ENCODE results near the gene ROR2. TPM values are rescaled to one million over a fixed set of nuclear protein-coding genes. Genes with fewer than 3 reads are reported as not detected.

ROR2 gene
- total RNA-seq, 1 donor, result not detected

GRCh38 chr9:91825422-91825821 lies 124.6 kb downstream of the ROR2 start:
- no peaks in the 10 kb centered on the region for H3K9me3 ChIP-seq (ENCODE audit: low read depth, low read length)
- no peaks in the 10 kb centered on the region for H3K27me3 ChIP-seq (ENCODE audit: insufficient read depth, low read length)
- H3K4me3 ChIP-seq (ENCODE audit: low read length), result no peak overlapping the region
- H3K4me1 ChIP-seq (ENCODE audit: insufficient read depth, low read length), result no peaks in the 10 kb centered on the region

- Histone ChIP-seq H3K4me1 (ENCODE audit: insufficient read depth, low read length) (no peaks in the 10 kb centered on the region), H3K27me3 (ENCODE audit: insufficient read depth, low read length) (no peaks in the 10 kb centered on the region), H3K4me3 (ENCODE audit: low read length) (no peak overlapping the region), H3K9me3 (ENCODE audit: low read depth, low read length) (no peaks in the 10 kb centered on the region)
Observed at GRCh38 chr9:91824601-91825305, 125.3 kb downstream of the ROR2 start.

- H3K4me3 ChIP-seq (ENCODE audit: low read length), result no peak overlapping the region
- H3K4me1 ChIP-seq (ENCODE audit: insufficient read depth, low read length), result no peaks in the 10 kb centered on the region
- no peaks in the 10 kb centered on the region for H3K9me3 ChIP-seq (ENCODE audit: low read depth, low read length)
Observed at GRCh38 chr9:91824151-91824550, 125.9 kb downstream of the ROR2 start.

GRCh38 chr9:91820949-91821880 lies 128.8 kb downstream of the ROR2 start:
- H3K27me3 ChIP-seq (ENCODE audit: insufficient read depth, low read length), result no peaks in the 10 kb centered on the region
- no peaks in the 10 kb centered on the region for H3K4me1 ChIP-seq (ENCODE audit: insufficient read depth, low read length)
- no peak overlapping the region for H3K4me3 ChIP-seq (ENCODE audit: low read length)

More at GRCh38 chr9:91824151-91824550, 125.9 kb downstream of the ROR2 start:
- H3K27me3 ChIP-seq (ENCODE audit: insufficient read depth, low read length), result no peaks in the 10 kb centered on the region

GRCh38 chr9:91820126-91820750 lies 129.8 kb downstream of the ROR2 start:
- Histone ChIP-seq H3K4me3 (ENCODE audit: low read length) (no peak overlapping the region), H3K4me1 (ENCODE audit: insufficient read depth, low read length) (no peaks in the 10 kb centered on the region), H3K27me3 (ENCODE audit: insufficient read depth, low read length) (no peaks in the 10 kb centered on the region), H3K9me3 (ENCODE audit: low read depth, low read length) (no peaks in the 10 kb centered on the region)

More at GRCh38 chr9:91820949-91821880, 128.8 kb downstream of the ROR2 start:
- H3K9me3 ChIP-seq (ENCODE audit: low read depth, low read length), result no peaks in the 10 kb centered on the region

GRCh38 chr9:91818647-91819403 lies 131.2 kb downstream of the ROR2 start:
- no peak overlapping the region for H3K4me3 ChIP-seq (ENCODE audit: low read length)
- no peaks in the 10 kb centered on the region for H3K4me1 ChIP-seq (ENCODE audit: insufficient read depth, low read length)
- no peaks in the 10 kb centered on the region for H3K9me3 ChIP-seq (ENCODE audit: low read depth, low read length)
- no peaks in the 10 kb centered on the region for H3K27me3 ChIP-seq (ENCODE audit: insufficient read depth, low read length)

GRCh38 chr9:91818225-91818585 lies 131.8 kb downstream of the ROR2 start:
- no peak overlapping the region for H3K4me3 ChIP-seq (ENCODE audit: low read length)
- no peaks in the 10 kb centered on the region for H3K4me1 ChIP-seq (ENCODE audit: insufficient read depth, low read length)
- H3K9me3 ChIP-seq (ENCODE audit: low read depth, low read length), result no peaks in the 10 kb centered on the region
- H3K27me3 ChIP-seq (ENCODE audit: insufficient read depth, low read length), result no peaks in the 10 kb centered on the region

- H3K4me3 ChIP-seq (ENCODE audit: low read length), result no peak overlapping the region
- H3K9me3 ChIP-seq (ENCODE audit: low read depth, low read length), result no peaks in the 10 kb centered on the region
- no peaks in the 10 kb centered on the region for H3K4me1 ChIP-seq (ENCODE audit: insufficient read depth, low read length)
- H3K27me3 ChIP-seq (ENCODE audit: insufficient read depth, low read length), result no peaks in the 10 kb centered on the region
Observed at GRCh38 chr9:91817493-91818224, 132.4 kb downstream of the ROR2 start.

GRCh38 chr9:91817106-91817492 lies 132.9 kb downstream of the ROR2 start:
- H3K4me3 ChIP-seq (ENCODE audit: low read length), result no peak overlapping the region
- no peaks in the 10 kb centered on the region for H3K9me3 ChIP-seq (ENCODE audit: low read depth, low read length)
- H3K27me3 ChIP-seq (ENCODE audit: insufficient read depth, low read length), result no peaks in the 10 kb centered on the region
- no peaks in the 10 kb centered on the region for H3K4me1 ChIP-seq (ENCODE audit: insufficient read depth, low read length)

- no peak overlapping the region for H3K4me3 ChIP-seq (ENCODE audit: low read length)
- H3K9me3 ChIP-seq (ENCODE audit: low read depth, low read length), result no peaks in the 10 kb centered on the region
- no peaks in the 10 kb centered on the region for H3K4me1 ChIP-seq (ENCODE audit: insufficient read depth, low read length)
- H3K27me3 ChIP-seq (ENCODE audit: insufficient read depth, low read length), result no peaks in the 10 kb centered on the region
Observed at GRCh38 chr9:91816356-91816755, 133.7 kb downstream of the ROR2 start.

GRCh38 chr9:91815896-91816295 lies 134.1 kb downstream of the ROR2 start:
- no peaks in the 10 kb centered on the region for H3K9me3 ChIP-seq (ENCODE audit: low read depth, low read length)
- no peaks in the 10 kb centered on the region for H3K27me3 ChIP-seq (ENCODE audit: insufficient read depth, low read length)
- no peak overlapping the region for H3K4me3 ChIP-seq (ENCODE audit: low read length)
- no peaks in the 10 kb centered on the region for H3K4me1 ChIP-seq (ENCODE audit: insufficient read depth, low read length)

GRCh38 chr9:91814753-91815152 lies 135.3 kb downstream of the ROR2 start:
- H3K27me3 ChIP-seq (ENCODE audit: insufficient read depth, low read length), result no peaks in the 10 kb centered on the region
- H3K4me3 ChIP-seq (ENCODE audit: low read length), result no peak overlapping the region
- H3K9me3 ChIP-seq (ENCODE audit: low read depth, low read length), result no peaks in the 10 kb centered on the region
- H3K4me1 ChIP-seq (ENCODE audit: insufficient read depth, low read length), result no peaks in the 10 kb centered on the region

GRCh38 chr9:91814201-91814600 lies 135.8 kb downstream of the ROR2 start:
- Histone ChIP-seq H3K9me3 (ENCODE audit: low read depth, low read length) (no peaks in the 10 kb centered on the region), H3K27me3 (ENCODE audit: insufficient read depth, low read length) (no peaks in the 10 kb centered on the region), H3K4me3 (ENCODE audit: low read length) (no peak overlapping the region), H3K4me1 (ENCODE audit: insufficient read depth, low read length) (no peaks in the 10 kb centered on the region)

GRCh38 chr9:91813176-91813795 lies 136.7 kb downstream of the ROR2 start:
- no peaks in the 10 kb centered on the region for H3K9me3 ChIP-seq (ENCODE audit: low read depth, low read length)
- H3K4me1 ChIP-seq (ENCODE audit: insufficient read depth, low read length), result no peaks in the 10 kb centered on the region
- no peaks in the 10 kb centered on the region for H3K27me3 ChIP-seq (ENCODE audit: insufficient read depth, low read length)
- H3K4me3 ChIP-seq (ENCODE audit: low read length), result no peak overlapping the region
